ENCODE data around the gene CDX2.

CDX2 gene

DNA sequence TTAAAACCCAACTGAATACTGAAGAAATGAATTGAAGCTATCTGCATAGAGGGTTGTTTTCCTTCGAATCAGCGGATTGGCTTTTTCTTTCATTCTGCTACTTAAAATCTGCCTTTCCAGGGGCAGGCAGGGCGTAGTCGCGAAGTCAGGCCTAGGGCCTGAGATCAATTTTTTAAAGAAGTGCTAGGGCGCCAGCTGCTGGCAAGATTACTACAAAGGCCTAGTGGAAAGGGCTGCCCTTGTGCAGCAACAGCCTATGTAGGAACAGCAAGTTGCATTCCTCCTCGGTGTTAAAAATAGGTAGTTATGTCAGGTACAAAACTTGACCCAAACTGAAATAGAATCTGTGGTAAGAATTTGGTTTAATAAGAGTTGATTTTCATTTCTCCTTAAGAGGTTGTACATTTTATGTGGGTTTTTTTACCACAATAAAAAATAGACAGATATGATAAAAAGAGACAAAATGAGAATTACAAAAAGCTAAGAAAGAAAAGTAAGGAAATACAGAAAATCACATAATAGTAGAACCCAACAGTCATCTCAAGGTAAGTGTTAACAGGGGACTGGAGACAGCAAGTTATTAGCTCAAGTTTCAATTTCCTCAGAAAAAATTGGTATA lies 28.9 kb upstream of the CDX2 start:
- no peak for TF ChIP-seq TAF1 (IDR thresholded peaks at IDR 0.05; ENCODE audit: borderline replicate concordance, insufficient read depth, low read length)
- TF ChIP-seq SIN3A (IDR thresholded peaks at IDR 0.05; ENCODE audit: borderline replicate concordance, insufficient read depth, low read length): no peak
- TF ChIP-seq FOXP2 (optimal IDR thresholded peaks at IDR 0.05; ENCODE audit: borderline replicate concordance, extremely low read depth, extremely low read length, insufficient read depth): no peak
- no peak for TF ChIP-seq POLR2AphosphoS5 (IDR thresholded peaks at IDR 0.05; ENCODE audit: low read depth, low read length)
- TF ChIP-seq, protein P1, sequence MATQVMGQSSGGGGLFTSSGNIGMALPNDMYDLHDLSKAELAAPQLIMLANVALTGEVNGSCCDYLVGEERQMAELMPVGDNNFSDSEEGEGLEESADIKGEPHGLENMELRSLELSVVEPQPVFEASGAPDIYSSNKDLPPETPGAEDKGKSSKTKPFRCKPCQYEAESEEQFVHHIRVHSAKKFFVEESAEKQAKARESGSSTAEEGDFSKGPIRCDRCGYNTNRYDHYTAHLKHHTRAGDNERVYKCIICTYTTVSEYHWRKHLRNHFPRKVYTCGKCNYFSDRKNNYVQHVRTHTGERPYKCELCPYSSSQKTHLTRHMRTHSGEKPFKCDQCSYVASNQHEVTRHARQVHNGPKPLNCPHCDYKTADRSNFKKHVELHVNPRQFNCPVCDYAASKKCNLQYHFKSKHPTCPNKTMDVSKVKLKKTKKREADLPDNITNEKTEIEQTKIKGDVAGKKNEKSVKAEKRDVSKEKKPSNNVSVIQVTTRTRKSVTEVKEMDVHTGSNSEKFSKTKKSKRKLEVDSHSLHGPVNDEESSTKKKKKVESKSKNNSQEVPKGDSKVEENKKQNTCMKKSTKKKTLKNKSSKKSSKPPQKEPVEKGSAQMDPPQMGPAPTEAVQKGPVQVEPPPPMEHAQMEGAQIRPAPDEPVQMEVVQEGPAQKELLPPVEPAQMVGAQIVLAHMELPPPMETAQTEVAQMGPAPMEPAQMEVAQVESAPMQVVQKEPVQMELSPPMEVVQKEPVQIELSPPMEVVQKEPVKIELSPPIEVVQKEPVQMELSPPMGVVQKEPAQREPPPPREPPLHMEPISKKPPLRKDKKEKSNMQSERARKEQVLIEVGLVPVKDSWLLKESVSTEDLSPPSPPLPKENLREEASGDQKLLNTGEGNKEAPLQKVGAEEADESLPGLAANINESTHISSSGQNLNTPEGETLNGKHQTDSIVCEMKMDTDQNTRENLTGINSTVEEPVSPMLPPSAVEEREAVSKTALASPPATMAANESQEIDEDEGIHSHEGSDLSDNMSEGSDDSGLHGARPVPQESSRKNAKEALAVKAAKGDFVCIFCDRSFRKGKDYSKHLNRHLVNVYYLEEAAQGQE (IDR thresholded peaks at IDR 0.05; ENCODE audit: insufficient read depth in 1 of 2, low read depth in 2 of 2, low read length in 2 of 2): no peak

- TF ChIP-seq POLR2AphosphoS5 (IDR thresholded peaks at IDR 0.05; ENCODE audit: low read depth, low read length) (no peak), SIN3A (IDR thresholded peaks at IDR 0.05; ENCODE audit: borderline replicate concordance, insufficient read depth, low read length) (no peak), FOXP2 (optimal IDR thresholded peaks at IDR 0.05; ENCODE audit: borderline replicate concordance, extremely low read depth, extremely low read length, insufficient read depth) (no peak), TAF1 (IDR thresholded peaks at IDR 0.05; ENCODE audit: borderline replicate concordance, insufficient read depth, low read length) (no peak)
- TF ChIP-seq, protein P1 (IDR thresholded peaks at IDR 0.05; ENCODE audit: insufficient read depth in 1 of 2, low read depth in 2 of 2, low read length in 2 of 2): no peak
Observed at GRCh38 chr13:27991881-27992280, 22.8 kb upstream of the CDX2 start.

DNA sequence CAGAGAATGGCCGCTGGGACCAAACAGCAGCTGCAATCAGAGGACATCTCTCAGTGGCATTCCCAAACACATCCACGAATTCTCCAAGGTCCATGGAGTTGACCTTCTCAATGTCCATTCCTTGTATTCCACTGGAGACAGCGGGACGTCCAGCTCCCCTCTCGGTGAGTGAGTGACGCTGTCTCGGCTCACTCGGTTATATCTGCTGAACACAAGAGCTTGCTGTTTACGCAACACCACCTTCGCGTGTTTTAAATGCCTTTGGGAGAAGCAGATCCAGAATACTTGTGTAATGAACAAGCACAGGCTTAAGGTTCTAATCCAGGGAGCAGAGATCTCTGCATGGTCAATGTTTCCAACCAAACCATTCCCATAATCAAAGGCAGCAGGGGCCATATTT lies 19.4 kb upstream of the CDX2 start, which contains the start of gene URAD:
URAD (minus strand) TSS at position 174 of the 400 bp plus-strand sequence; CDS start at position 118, 56 bp downstream.
- TF ChIP-seq, protein P1 (IDR thresholded peaks at IDR 0.05; ENCODE audit: insufficient read depth in 1 of 2, low read depth in 2 of 2, low read length in 2 of 2): no peak
- TF ChIP-seq TAF1 (IDR thresholded peaks at IDR 0.05; ENCODE audit: borderline replicate concordance, insufficient read depth, low read length): no peak
- TF ChIP-seq POLR2AphosphoS5 (IDR thresholded peaks at IDR 0.05; ENCODE audit: low read depth, low read length): no peak
- TF ChIP-seq SIN3A (IDR thresholded peaks at IDR 0.05; ENCODE audit: borderline replicate concordance, insufficient read depth, low read length): no peak
- TF ChIP-seq FOXP2 (optimal IDR thresholded peaks at IDR 0.05; ENCODE audit: borderline replicate concordance, extremely low read depth, extremely low read length, insufficient read depth): no peak

- no peak for TF ChIP-seq FOXP2 (optimal IDR thresholded peaks at IDR 0.05; ENCODE audit: borderline replicate concordance, extremely low read depth, extremely low read length, insufficient read depth)
- TF ChIP-seq, protein P1 (IDR thresholded peaks at IDR 0.05; ENCODE audit: insufficient read depth in 1 of 2, low read depth in 2 of 2, low read length in 2 of 2): no peak
- TF ChIP-seq POLR2AphosphoS5 (IDR thresholded peaks at IDR 0.05; ENCODE audit: low read depth, low read length): no peak
- TF ChIP-seq TAF1 (IDR thresholded peaks at IDR 0.05; ENCODE audit: borderline replicate concordance, insufficient read depth, low read length): no peak
- TF ChIP-seq SIN3A (IDR thresholded peaks at IDR 0.05; ENCODE audit: borderline replicate concordance, insufficient read depth, low read length): no peak
Observed at GRCh38 chr13:27985600-27985999, 16.5 kb upstream of the CDX2 start.

Data from PFSK-1 (cell line).